T-helper 2 cell (primary cell): ENCODE measurements around the gene MAPK11.
"Not testable (repeated sequence)": the region's sequence is repeated elsewhere in the genome, so short reads cannot be mapped to it uniquely, and the experiment has no call there.

ENCODE experiments used
- DNase-seq, 5 experiments: peaks; one replicate each; pipeline versions ENCODE4 v3.0.0 to v3.0.0-alpha.2; 2012 to 2022

MAPK11 gene

GRCh38 chr22:50275181-50276055 lies 5.2 kb upstream of the MAPK11 start:
- no peak for DNase-seq

- DNase-seq, result no peak
Observed at GRCh38 chr22:50274771-50275170, 4.6 kb upstream of the MAPK11 start.

DNA sequence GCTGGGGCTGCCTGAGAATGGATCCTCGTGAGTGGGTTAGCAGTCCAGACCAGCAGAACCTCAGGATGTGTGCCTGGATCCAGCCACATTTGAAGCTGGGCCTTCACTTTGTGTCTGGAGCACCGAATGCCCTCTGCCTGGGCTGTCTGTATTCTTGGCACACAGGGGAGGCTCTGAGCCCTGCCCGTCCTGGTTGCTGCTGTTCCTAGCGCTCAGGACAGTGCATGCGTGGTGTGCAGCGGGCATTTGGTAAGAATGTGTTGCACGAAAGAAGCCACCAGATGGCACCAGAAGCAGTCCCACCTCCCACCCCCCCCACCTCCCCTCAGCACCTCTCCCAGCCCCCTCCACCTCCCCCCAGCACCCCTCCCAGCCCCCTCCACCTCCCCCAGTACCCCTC lies 4.1 kb upstream of the MAPK11 start:
- peak in 1 of 5 experiments; percentile 70 for DNase-seq

GRCh38 chr22:50273781-50274180 lies 3.6 kb upstream of the MAPK11 start:
- DNase-seq, result not testable (repeated sequence)

DNA sequence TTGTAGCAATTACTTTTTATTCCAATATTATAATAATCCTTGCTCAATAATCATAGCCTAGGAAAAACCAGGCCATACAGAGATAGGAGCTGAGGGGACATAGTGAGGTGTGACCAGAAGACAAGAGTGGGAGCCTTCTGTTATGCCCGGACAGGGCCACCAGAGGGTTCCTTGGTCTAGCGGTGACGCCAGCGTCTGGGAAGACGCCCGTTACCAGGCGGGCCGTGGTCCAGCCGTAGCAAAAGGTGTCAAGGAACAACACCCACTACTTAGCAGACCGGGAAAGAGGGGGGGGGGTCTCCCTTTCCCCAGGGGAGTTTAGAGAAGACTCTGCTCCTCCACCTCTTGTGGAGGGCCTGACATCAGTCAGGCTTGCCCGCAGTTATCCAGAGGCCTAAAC lies 3.2 kb upstream of the MAPK11 start:
- not testable (repeated sequence) for DNase-seq

GRCh38 chr22:50272044-50272802 lies 2.0 kb upstream of the MAPK11 start:
- DNase-seq, result no peak

GRCh38 chr22:50271519-50271970 lies 1.4 kb upstream of the MAPK11 start:
- DNase-seq, result peak; percentile 33 to 53 (median 41)

- DNase-seq, result peak; percentile 43 to 62 (median 56)
Observed at GRCh38 chr22:50270666-50271394, 650 bp upstream of the MAPK11 start.

GRCh38 chr22:50269573-50269969 lies 609 bp downstream of the MAPK11 start:
- no peak for DNase-seq

GRCh38 chr22:50268655-50269113 lies 1.5 kb downstream of the MAPK11 start:
- DNase-seq, result no peak

DNA sequence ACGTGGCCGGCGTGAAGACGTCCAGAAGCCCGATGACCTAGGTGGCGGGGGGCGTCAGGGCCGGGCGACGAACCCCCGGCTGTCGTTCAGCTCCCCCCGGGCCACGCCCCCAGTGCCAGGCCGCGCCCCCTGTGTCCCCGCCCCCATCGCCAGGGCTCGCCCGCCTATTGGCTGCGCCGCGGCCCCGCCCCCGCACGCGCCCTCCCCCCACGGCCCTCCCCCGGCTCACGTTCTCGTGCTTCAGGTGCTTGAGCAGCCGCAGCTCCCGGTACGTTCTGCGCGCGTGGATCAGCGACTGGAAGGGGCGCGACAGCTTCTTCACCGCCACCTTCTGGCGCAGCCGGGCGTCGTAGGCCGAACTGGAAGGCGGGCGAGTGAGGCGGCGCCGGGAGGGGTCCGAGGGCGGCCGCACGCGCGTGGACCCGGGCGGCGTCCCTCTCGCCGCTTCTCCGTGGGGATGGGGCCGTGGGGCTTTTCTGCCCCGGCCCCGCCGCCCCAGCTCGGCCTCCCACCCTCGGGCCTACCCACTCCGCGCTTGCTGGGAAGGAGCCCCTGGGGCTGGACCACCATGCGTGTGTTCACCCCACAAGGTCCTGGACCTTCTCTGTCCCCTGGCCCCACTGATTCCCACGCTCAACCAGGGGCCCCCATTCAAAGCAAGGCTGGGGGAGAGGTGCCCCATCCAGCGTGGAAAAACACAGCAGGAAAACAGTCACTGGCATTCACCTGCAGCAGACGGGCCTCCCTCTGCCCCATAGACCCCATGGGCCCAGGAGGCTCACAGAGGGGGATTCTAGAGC lies 2.4 kb downstream of the MAPK11 start:
- peak in 4 of 5 experiments; percentile 42 to 61 (median 51) for DNase-seq

DNA sequence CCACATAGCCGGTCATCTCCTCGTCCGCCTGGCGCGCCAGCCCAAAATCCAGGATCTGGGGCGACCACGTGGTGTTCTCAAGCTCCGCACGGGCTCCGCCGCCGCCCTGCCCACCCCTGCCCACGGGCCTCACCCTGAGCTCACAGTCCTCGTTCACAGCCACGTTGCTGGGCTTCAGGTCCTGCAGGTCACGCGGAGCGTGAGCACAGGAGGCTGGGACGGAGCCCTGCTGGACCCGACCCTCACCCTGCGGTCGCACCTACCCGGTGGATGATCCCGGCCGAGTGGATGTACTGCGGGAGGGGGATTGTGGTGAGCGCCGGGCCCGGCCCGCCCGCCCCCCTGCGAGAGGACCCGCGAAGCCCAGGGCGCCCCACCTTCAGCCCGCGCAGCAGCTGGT lies 3.2 kb downstream of the MAPK11 start:
- DNase-seq, result no peak

DNA sequence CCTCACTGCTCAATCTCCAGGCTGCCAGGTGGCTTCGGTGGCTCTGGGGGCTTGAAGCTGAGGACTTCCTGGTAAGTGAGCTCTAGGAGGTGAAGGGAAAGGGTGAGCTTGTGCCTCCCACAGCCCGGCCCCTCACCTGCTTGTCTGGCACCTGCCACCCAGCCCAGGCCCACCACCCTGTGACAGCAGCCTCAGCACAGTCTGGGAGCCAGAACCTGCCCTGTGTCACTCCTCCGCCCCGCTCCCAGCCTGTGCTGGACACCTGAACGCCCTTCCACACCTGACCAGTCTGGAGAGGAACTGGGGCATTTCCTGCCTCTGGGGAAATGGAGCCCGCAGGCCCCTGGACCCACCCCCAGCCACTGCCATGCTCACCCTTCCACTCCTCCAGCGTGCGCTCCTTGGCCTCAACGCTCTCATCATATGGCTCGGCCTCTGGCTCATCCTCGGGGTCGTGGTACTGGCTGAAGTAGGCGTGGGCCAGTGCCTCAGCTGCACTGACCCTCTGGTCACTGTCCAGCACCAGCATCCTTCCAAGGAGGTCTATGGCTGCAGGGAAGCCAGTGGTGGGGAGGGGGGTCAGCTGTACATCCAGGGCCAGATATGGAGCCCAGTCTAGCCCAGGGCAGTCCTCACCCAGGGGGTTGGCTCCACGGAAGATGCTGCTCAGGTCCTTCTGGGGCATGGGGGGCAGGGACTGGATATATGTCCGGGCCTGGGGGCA lies 5.1 kb downstream of the MAPK11 start:
- no peak for DNase-seq

DNA sequence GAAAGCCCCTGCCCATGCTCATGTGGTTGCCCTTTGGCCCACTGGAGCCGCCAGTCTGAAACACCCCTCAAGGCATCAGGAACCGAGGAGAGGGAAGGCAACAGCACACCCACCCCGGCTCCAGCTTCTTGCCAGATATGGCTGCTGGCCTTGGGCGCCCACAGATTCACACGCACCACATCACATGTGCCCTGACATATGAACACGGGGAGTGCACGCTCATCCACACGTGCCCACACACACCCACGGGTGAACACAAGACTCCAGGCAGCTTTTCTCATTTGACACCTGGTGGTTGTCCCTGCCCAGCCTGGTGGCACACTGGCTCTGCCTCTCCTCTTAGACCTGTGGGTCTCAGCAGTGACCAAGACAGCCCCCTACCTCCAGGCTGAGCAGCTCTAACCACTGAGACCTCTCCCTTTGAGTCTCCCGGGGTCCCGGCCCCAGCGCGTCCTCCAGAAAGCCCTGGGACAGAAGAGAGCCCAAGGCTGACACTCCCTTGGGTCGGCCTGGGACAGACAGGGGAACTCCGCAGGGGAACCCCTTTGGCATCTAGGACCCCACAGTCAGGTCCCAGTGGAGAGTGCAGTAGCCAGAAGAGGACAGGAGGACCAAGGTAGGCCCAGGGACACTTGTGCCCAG lies 6.0 kb downstream of the MAPK11 start:
- DNase-seq, result no peak

GRCh38 chr22:50262973-50263617 lies 7.1 kb downstream of the MAPK11 start:
- no peak for DNase-seq

- DNase-seq, result no peak
Observed at GRCh38 chr22:50262460-50262911, 7.7 kb downstream of the MAPK11 start.

DNA sequence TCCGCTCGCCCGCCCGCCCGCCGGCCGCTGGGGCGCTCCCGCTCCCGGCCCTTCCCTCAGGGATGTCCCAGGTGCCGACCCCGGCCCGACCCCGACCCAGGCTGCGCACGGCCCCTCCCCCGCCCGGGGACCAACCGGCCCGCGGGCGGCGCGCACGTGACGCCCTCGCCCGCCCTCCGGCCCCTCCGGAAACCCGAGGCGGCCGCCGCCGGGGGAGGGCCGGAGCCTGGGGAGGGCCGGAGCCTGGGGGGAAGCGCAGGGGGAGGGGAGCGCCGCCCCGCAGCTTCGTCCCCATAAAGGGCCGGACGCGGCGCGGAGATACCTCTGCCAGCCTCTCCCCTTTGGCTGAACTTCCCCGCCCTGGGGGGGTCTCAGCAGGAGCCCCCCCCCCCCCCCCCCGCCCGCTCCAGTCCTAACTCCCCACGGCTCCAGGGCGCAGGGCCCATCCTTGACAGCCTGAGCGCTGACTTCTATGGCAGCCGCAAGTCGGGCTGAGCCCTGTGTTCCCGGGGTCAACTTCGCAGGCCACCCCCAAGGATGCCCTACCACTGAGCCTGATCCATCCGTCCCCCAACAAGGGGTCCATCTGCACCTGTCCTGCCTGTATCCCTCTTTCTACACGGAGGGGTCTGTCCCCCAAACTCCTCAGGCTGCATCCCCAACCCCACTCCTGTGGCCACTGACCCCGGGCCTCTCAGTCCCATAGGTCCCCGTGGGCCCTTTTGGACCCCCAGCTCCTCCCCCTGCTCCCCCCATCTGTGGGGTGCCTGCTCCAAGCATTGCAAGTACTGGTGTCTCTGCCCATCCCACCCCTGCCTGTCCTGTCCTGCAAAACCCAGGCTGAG lies 8.3 kb downstream of the MAPK11 start, which contains the start of gene MAPK12:
TSS of gene MAPK12 (minus strand) at position 69 of the 845 bp plus-strand sequence. CDS start 174 bp downstream, outside the sequence.
- DNase-seq, result no peak

DNA sequence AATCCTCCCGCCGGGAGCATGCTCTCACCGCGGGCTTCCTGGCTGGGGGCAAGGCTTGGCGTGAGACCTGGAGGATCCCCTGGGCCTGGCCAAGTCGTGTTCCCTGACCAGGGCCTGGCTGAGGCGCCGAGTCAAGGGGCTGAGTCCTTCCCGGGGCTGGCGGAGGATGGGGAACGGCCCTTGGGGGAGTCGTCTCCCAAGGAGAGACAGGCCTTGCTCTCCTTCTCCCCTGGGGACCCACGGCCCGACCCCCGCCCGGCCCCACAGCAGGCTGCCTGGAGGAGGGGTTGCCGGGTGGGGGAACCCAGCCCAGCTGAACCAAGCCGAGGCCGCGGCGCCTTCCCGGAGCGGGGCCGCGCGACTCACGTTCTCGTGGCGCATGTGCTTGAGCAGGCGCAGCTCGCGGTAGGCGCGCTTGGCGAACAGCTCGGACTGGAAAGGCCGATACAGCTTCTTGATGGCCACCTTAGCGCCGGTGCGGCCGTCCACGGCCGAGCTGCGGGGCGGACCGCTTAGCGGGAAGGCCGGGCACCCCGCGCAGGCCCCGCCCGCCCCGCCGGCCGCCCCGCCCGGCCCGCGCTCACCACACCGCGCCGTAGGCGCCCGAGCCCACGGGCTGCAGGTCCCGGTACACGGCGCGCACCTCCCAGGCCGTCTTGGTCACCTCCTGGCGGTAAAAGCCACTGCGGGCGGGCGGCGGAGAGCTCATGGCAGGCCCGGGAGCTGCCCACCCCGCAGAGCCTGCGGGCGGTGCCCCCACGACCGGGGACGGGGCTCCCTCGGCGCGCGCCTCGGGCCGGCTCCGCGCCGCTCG lies 9.2 kb downstream of the MAPK11 start:
- peak in 1 of 5 experiments; percentile 52 for DNase-seq
